Retinal pigment epithelial cell (primary cell): ENCODE measurements around the gene KRTAP5-7.
"Not testable (repeated sequence)": the region's sequence is repeated elsewhere in the genome, so short reads cannot be mapped to it uniquely, and the experiment has no call there.

ENCODE experiments used
- DNase-seq: peaks from one replicate; pipeline ENCODE4 v3.0.0-alpha.2; 2010; ENCODE audit warnings: low read depth
- H3K4me3 ChIP-seq: 2 replicates; pipeline ENCODE4 v1.5.1; 2011; ENCODE audit warnings: mild to moderate bottlenecking, low read length, control low read depth, moderate library complexity
- TF ChIP-seq, protein P1 (sequence below): conservative IDR thresholded peaks from 2 replicates; pipeline ENCODE4 v1.5.1; 2011; ENCODE audit warnings: low read depth, low read length, control low read depth, inconsistent platforms

KRTAP5-7 gene, protein sequence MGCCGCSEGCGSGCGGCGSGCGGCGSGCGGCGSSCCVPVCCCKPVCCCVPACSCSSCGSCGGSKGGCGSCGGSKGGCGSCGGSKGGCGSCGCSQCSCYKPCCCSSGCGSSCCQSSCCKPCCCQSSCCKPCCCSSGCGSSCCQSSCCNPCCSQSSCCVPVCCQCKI

DNA sequence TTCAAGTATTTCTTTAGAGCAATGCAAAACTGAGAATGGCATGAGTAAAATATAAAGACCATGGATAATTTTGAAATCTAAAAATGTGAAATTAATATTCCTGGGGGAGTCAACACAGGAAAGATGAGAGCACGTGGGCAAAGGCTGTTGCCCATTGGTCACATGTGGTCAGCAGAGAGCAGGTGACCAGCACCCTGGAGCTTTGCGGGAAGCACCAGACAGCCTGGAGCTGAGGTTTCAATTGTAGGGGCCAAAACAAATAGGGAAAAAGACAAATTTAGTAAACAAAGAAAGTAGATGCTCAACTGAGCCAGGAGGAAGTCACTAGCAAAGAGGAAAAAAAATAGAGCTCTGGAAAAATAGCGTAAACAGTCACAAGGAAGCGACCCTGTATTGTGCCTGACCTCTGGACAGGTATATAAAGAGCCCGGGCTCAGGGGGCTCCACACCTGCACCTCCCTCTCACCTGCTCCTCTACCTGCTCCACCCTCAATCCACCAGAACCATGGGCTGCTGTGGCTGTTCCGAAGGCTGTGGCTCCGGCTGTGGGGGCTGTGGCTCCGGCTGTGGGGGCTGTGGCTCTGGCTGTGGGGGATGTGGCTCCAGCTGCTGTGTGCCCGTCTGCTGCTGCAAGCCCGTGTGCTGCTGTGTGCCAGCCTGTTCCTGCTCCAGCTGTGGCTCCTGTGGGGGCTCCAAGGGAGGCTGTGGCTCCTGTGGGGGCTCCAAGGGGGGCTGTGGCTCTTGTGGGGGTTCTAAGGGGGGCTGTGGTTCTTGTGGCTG, at the start of gene KRTAP5-7:
Gene KRTAP5-7, plus strand, starts transcription at position 472 of the 780 bp plus-strand sequence. Its CDS starts 34 bp downstream, at position 506.
- not testable (repeated sequence) for DNase-seq

DNA sequence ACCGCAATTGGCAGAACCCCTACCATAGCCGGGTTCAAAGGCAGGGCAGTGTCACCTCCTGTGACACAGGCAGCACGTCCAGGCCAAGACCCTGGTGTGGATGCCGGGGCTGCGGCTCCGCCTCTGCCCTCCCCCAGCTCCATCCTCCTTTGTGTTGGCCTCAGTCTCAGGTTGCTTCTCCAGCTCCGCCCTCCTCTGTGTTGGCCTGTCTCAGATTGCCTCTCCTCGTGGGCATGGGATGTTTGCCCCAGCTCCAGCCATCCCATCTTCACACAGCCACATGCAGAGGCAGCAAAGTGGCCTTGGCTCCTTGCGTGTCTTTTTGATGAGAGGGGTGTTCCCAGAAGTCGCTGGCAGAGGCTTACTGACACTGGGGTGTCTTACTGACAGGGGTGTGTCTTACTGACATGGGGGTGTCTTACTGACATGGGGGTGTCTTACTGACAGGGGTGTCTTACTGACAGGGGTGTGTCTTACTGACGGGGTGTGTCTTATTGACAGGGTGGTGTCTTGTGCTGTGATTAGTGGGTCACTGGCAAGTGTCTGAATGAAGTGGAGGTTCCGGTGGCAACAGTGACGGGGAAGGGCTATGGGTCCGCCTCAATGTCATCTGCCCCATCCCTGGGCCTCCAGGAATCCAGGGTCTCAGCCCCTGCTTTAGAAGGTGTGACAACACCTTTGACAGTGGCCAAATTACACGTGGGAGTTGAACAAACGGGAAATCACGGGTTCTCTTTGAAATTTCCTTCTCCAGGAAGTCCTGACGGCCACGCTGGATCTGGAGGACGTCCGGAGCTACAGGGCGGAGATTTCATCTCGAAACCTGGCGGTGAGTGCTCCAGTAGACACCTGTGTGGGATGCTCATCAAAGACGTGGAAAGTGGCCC, 49.2 kb upstream of the KRTAP5-7 start:
- no peak overlapping the region for H3K4me3 ChIP-seq

More for the DNA sequence above, at the start of gene KRTAP5-7:
- H3K4me3 ChIP-seq = not testable (repeated sequence)

DNA sequence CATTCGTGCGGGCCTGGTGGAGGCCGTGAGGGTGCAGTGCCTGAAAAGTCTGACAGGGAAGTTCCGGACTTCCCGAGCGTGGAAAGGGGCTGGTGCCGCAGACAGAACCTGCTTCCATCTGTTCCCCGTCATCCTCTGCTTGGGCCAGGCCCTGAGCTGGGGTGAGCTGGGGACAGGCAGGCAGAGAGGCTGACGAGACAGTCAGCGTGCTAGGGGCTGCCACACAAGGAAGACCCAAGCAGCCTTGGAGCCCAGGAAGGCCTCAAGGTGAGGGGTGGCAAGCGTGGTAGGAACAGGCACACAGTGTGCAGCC, 48.6 kb upstream of the KRTAP5-7 start:
- H3K4me3 ChIP-seq = no peak overlapping the region
- DNase-seq = no peak
- TF ChIP-seq, protein P1, sequence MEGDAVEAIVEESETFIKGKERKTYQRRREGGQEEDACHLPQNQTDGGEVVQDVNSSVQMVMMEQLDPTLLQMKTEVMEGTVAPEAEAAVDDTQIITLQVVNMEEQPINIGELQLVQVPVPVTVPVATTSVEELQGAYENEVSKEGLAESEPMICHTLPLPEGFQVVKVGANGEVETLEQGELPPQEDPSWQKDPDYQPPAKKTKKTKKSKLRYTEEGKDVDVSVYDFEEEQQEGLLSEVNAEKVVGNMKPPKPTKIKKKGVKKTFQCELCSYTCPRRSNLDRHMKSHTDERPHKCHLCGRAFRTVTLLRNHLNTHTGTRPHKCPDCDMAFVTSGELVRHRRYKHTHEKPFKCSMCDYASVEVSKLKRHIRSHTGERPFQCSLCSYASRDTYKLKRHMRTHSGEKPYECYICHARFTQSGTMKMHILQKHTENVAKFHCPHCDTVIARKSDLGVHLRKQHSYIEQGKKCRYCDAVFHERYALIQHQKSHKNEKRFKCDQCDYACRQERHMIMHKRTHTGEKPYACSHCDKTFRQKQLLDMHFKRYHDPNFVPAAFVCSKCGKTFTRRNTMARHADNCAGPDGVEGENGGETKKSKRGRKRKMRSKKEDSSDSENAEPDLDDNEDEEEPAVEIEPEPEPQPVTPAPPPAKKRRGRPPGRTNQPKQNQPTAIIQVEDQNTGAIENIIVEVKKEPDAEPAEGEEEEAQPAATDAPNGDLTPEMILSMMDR = no peak

More for the DNA sequence above, 49.2 kb upstream of the KRTAP5-7 start:
- DNase-seq = no peak
- TF ChIP-seq, protein P1 = no peak

DNA sequence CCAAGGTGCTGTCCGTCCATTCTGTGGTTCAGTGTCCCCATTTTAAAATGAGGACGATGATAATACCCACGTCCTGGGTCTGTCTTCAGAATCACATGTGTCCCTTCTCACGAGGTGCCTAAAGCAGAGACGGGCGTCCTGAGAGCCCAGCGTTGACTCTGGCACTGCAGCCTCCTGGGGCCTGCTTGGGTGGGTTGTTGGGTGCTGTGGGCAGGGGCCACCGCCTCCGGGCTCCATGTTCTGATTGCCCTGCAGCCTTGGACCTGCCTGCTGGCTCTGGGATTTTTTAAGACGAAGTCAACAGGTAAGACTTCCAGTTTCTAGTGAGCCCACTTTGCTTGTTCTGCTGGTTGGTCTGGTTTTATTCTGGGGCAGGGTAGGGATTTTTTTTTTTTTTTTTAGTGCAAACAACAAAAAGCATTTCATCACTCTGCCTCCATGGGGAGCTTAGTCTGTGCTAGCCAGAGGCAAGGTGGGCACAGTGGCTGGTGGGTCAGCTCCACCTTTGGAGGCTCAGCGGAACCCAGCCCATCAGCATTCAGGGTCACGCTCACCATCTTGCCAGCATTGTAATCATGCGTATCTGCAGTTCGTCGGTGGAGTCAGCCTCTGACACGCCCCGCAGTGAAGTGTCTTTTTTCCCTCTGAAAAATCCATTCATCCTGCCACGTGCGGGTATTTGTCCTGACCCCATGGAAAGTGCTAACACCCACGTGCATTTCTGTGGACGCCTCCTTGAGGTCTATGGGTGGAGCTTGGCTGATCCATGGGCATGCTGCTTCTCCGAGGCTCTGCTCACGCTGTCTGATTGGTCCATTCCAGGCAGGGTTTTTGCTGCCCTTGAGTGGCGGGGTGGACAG, 45.7 kb upstream of the KRTAP5-7 start:
- DNase-seq = no peak
- H3K4me3 ChIP-seq = no peak overlapping the region
- TF ChIP-seq, protein P1 = no peak

DNA sequence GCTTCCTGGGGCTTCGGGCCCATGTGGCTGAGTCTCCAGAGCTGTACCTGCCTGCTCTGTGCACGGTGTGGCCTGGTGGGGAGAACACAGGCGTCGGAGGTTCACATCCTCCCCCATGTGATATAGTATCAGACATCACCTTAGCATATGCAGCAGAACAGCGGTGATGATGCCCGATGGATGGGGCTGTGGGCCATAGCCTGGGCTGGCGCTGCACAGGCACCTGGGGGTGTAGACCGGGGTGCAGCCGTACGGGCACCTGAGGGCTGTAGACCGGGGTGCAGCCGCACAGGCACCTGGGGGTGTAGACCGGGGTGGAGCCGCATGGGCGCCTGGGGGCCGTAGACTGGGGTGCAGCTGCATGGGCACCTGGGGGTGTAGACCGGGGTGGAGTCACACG, 44.9 kb upstream of the KRTAP5-7 start:
- DNase-seq = no peak
- no peak overlapping the region for H3K4me3 ChIP-seq
- TF ChIP-seq, protein P1 = no peak

DNA sequence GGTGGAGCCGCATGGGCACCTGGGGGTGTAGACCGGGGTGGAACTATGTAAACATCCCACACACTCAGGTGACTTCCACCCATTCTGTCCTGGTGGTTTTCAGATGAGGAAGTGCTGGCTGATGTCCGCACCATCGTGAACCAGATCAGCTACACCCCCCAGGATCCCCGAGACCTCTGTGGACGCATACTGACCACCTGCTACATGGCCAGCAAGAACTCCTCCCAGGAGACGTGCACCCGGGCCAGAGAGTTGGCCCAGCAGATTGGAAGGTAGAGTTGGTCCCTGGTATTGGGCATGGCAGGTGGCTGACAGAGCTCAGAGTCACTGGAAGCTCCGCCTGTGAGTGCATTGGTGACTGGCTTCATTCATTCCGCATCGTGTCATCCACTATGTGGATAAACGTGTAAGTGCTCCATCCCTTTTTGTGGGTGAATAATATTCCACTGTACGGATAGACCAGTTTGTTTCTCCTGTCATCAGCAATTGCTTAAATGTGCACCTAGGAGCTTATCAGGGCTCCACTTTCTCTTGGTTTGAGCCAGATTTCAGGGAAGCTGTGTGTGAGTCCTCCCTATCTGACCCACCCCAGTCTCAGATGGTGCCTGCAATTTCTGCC, 44.2 kb upstream of the KRTAP5-7 start:
- TF ChIP-seq, protein P1 = no peak
- DNase-seq = no peak
- no peak overlapping the region for H3K4me3 ChIP-seq

DNA sequence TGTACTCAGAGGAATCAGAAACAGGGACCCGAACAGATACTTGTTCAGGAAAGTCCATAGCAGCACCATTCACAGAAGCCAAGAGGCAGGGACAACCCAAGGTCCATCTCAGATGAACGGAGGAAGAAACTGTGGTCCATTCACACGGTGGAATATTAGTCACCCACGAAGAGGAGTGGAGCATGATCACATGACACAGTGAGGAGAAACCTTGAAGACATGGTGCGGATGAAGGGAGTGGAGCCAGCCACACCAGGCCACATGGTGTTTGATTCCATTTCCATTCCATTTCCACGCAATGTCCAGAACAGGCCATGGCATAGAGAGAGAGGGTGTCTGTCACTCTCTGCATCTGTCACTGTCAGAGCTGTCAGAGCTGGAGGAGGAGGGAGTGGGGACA, 43.4 kb upstream of the KRTAP5-7 start:
- no peak overlapping the region for H3K4me3 ChIP-seq
- no peak for DNase-seq
- TF ChIP-seq, protein P1 = no peak
